Mesenchymal stem cell (in vitro differentiated cells and primary cell): Measurements from ENCODE around the gene CDNF.

Source experiments
- DNase-seq: peaks from one replicate; pipeline ENCODE4 v3.0.0-alpha.2; 2013
- H2AFZ ChIP-seq: one replicate; pipeline ENCODE4 v1.6.1; 2013; ENCODE audit warnings: low read depth, mild to moderate bottlenecking, control low read depth, inconsistent platforms, low read length, moderate library complexity
- H2AK5ac ChIP-seq: 2 replicates; pipeline ENCODE4 v1.6.1; 2013; ENCODE audit warnings: low read length, moderate library complexity, mild to moderate bottlenecking, inconsistent platforms; ENCODE audit not compliant: severe bottlenecking
- H2BK120ac ChIP-seq: one replicate; pipeline ENCODE4 v1.6.1; 2013; ENCODE audit warnings: low read depth, mild to moderate bottlenecking, inconsistent platforms, low read length, moderate library complexity
- H2BK12ac ChIP-seq, 2 experiments: one replicate each; pipeline ENCODE4 v1.6.1; 2013; ENCODE audit warnings: inconsistent platforms in 2 of 2, low read length in 2 of 2, mild to moderate bottlenecking in 2 of 2, moderate library complexity in 2 of 2, control low read depth in 1 of 2
- H2BK15ac ChIP-seq: one replicate; pipeline ENCODE4 v1.6.1; 2013; ENCODE audit warnings: mild to moderate bottlenecking, low read depth, inconsistent platforms; ENCODE audit not compliant: poor library complexity, severe bottlenecking
- H2BK5ac ChIP-seq: 2 replicates; pipeline ENCODE4 v1.6.1; 2013; ENCODE audit warnings: low read depth, mild to moderate bottlenecking, low read length, control low read depth, inconsistent platforms; ENCODE audit not compliant: poor library complexity, severe bottlenecking
- H3K14ac ChIP-seq, 2 experiments: one replicate each; pipeline ENCODE4 v1.6.1; 2013; ENCODE audit warnings: inconsistent platforms in 2 of 2, low read length in 2 of 2, control low read depth in 1 of 2, mild to moderate bottlenecking in 1 of 2, moderate library complexity in 1 of 2
- H3K18ac ChIP-seq, 2 experiments: one replicate each; pipeline ENCODE4 v1.6.1; 2013; ENCODE audit warnings: inconsistent platforms in 2 of 2, low read length in 2 of 2, control low read depth in 1 of 2, low read depth in 1 of 2, mild to moderate bottlenecking in 1 of 2
- H3K23ac ChIP-seq, 2 experiments: one replicate each; pipeline ENCODE4 v1.6.1; 2013; ENCODE audit warnings: inconsistent platforms in 2 of 2, low read length in 2 of 2, mild to moderate bottlenecking in 2 of 2, moderate library complexity in 2 of 2, control low read depth in 1 of 2
- H3K27ac ChIP-seq: 2 replicates; pipeline ENCODE4 v1.5.1; 2013; ENCODE audit warnings: mild to moderate bottlenecking, moderate library complexity, low read length, control low read depth, inconsistent platforms; ENCODE audit not compliant: poor library complexity, severe bottlenecking
- H3K27me3 ChIP-seq, 2 experiments: 2 replicates each; pipeline versions ENCODE4 v1.6.1 to v1.7.0; 2013; ENCODE audit warnings: low read length in 2 of 2, mild to moderate bottlenecking in 2 of 2, moderate library complexity in 2 of 2, control low read depth in 1 of 2, inconsistent platforms in 1 of 2; ENCODE audit not compliant: control insufficient read depth in 1 of 2, insufficient read depth in 1 of 2
- H3K36me3 ChIP-seq, 2 experiments: 2 replicates each; pipeline versions ENCODE4 v1.6.1 to v1.7.0; 2013; ENCODE audit warnings: low read length in 2 of 2, control low read depth in 1 of 2, inconsistent platforms in 1 of 2, low read depth in 1 of 2, mild to moderate bottlenecking in 1 of 2; ENCODE audit not compliant: insufficient read depth in 2 of 2, control insufficient read depth in 1 of 2
- H3K4ac ChIP-seq, 2 experiments: one replicate each; pipeline ENCODE4 v1.6.1; 2013; ENCODE audit warnings: inconsistent platforms in 2 of 2, low read length in 2 of 2, mild to moderate bottlenecking in 2 of 2, moderate library complexity in 2 of 2, control low read depth in 1 of 2, low read depth in 1 of 2
- H3K4me1 ChIP-seq: 2 replicates; pipeline ENCODE4 v1.6.1; 2013; ENCODE audit warnings: low read depth, low read length, control low read depth; ENCODE audit not compliant: control insufficient read depth, insufficient read depth
- H3K4me2 ChIP-seq: 2 replicates; pipeline ENCODE4 v1.6.1; 2013; ENCODE audit warnings: low read length, mild to moderate bottlenecking, inconsistent platforms; ENCODE audit not compliant: poor library complexity, severe bottlenecking
- H3K4me3 ChIP-seq, 2 experiments: 2 replicates each; pipeline versions ENCODE4 v1.5.1 to v1.7.0; 2013; ENCODE audit warnings: low read length in 2 of 2, mild to moderate bottlenecking in 2 of 2, control low read depth in 1 of 2, low read depth in 1 of 2; ENCODE audit not compliant: insufficient read depth in 1 of 2
- H3K79me1 ChIP-seq: replicated peaks from 2 replicates; pipeline ENCODE4 v1.6.1; 2013; ENCODE audit warnings: mild to moderate bottlenecking, control low read depth, low read length, inconsistent platforms; ENCODE audit not compliant: poor library complexity, severe bottlenecking
- H3K9ac ChIP-seq: 2 replicates; pipeline ENCODE4 v1.7.0; 2013; ENCODE audit warnings: mild to moderate bottlenecking, low read length, moderate library complexity
- H3K9me3 ChIP-seq: 2 replicates; pipeline ENCODE4 v1.7.0; 2013; ENCODE audit warnings: mild to moderate bottlenecking, low read length; ENCODE audit not compliant: control insufficient read depth
- H4K8ac ChIP-seq: one replicate; pipeline ENCODE4 v1.6.1; 2013; ENCODE audit warnings: inconsistent platforms, mild to moderate bottlenecking, low read length, moderate library complexity
- H4K91ac ChIP-seq: one replicate; pipeline ENCODE4 v1.6.1; 2013; ENCODE audit warnings: mild to moderate bottlenecking, low read length, inconsistent platforms
- WGBS: methylation state at CpG from one replicate; pipeline ENCODE4 v1.1.7; 2013; ENCODE audit warnings: mixed read lengths; 5-methylcytosine and 5-hydroxymethylcytosine counted together

The CDNF gene

GRCh38 chr10:14798636-14799035, 39.2 kb downstream of the CDNF start:
- H3K9ac ChIP-seq, result no peak overlapping the region
- H2AK5ac ChIP-seq, result no peak overlapping the region
- no peak overlapping the region for H3K27ac ChIP-seq
- peaks cover 0 to 27% of the 10 kb centered on the region in 2 experiments for H3K27me3 ChIP-seq
- no peak overlapping the region for H2BK15ac ChIP-seq
- no peak overlapping the region for H4K91ac ChIP-seq
- H2BK5ac ChIP-seq, result no peak overlapping the region
- no peak overlapping the region for H3K4ac ChIP-seq
- no peak for DNase-seq
- no peak overlapping the region for H3K4me3 ChIP-seq
- H3K18ac ChIP-seq, result no peak overlapping the region
- no peak overlapping the region for H3K23ac ChIP-seq
- H2AFZ ChIP-seq, result no peak overlapping the region
- no peak overlapping the region for H4K8ac ChIP-seq
- H2BK12ac ChIP-seq, result no peak overlapping the region
- H3K9me3 ChIP-seq, result no peaks in the 10 kb centered on the region
- H2BK120ac ChIP-seq, result no peak overlapping the region
- peaks cover 3% of the 10 kb centered on the region for H3K4me1 ChIP-seq
- WGBS, result 81% methylated on average over 3 of the region's 5 CpGs
- H3K79me1 ChIP-seq, result no peaks in the 10 kb centered on the region
- H3K4me2 ChIP-seq, result no peak overlapping the region
- H3K14ac ChIP-seq, result no peak overlapping the region
- no peaks in the 10 kb centered on the region for H3K36me3 ChIP-seq

- no peak overlapping the region for H2AFZ ChIP-seq
- no peak overlapping the region for H3K23ac ChIP-seq
- no peak overlapping the region for H2AK5ac ChIP-seq
- no peak overlapping the region for H2BK5ac ChIP-seq
- H3K36me3 ChIP-seq, result no peaks in the 10 kb centered on the region
- H3K4me1 ChIP-seq, result no peaks in the 10 kb centered on the region
- H3K14ac ChIP-seq, result no peak overlapping the region
- no peak overlapping the region for H2BK12ac ChIP-seq
- no peak overlapping the region for H4K8ac ChIP-seq
- H3K4me3 ChIP-seq, result no peak overlapping the region
- no peak overlapping the region for H2BK120ac ChIP-seq
- H3K4ac ChIP-seq, result no peak overlapping the region
- peaks cover 5% of the 10 kb centered on the region for H3K9me3 ChIP-seq
- no peak overlapping the region for H3K18ac ChIP-seq
- DNase-seq, result peak; percentile 10
- no peaks in the 10 kb centered on the region for H3K79me1 ChIP-seq
- H3K27me3 ChIP-seq, result peaks cover 0 to 5% of the 10 kb centered on the region in 2 experiments
- H4K91ac ChIP-seq, result no peak overlapping the region
- WGBS, result 93% methylated on average over 5 of the region's 5 CpGs
- H3K9ac ChIP-seq, result no peak overlapping the region
- H2BK15ac ChIP-seq, result no peak overlapping the region
- no peak overlapping the region for H3K27ac ChIP-seq
- H3K4me2 ChIP-seq, result no peak overlapping the region
Measured at GRCh38 chr10:14787938-14788337, 49.9 kb downstream of the CDNF start.

- WGBS, result 95% methylated on average over 4 of the region's 5 CpGs
- H3K4ac ChIP-seq, result no peak overlapping the region
Measured at GRCh38 chr10:14784459-14785055, 53.3 kb downstream of the CDNF start.

GRCh38 chr10:14782691-14783363, 55.0 kb downstream of the CDNF start:
- no peak overlapping the region for H4K8ac ChIP-seq
- no peaks in the 10 kb centered on the region for H3K79me1 ChIP-seq
- no peak overlapping the region for H2BK5ac ChIP-seq
- no peak overlapping the region for H2AK5ac ChIP-seq
- H3K18ac ChIP-seq, result peak overlapping the region in 1 of 2 experiments; percentile 35
- H3K27me3 ChIP-seq, result no peaks in the 10 kb centered on the region
- H3K4me2 ChIP-seq, result no peak overlapping the region
- H2BK120ac ChIP-seq, result no peak overlapping the region
- no peak overlapping the region for H4K91ac ChIP-seq
- H2AFZ ChIP-seq, result no peak overlapping the region
- no peak overlapping the region for H3K14ac ChIP-seq
- H3K4me1 ChIP-seq, result peaks cover 10% of the 10 kb centered on the region
- no peak overlapping the region for H2BK15ac ChIP-seq
- H3K9me3 ChIP-seq, result peaks cover 5% of the 10 kb centered on the region
- H3K23ac ChIP-seq, result peak overlapping the region in 1 of 2 experiments; percentile 14
- H3K36me3 ChIP-seq, result no peaks in the 10 kb centered on the region
- H3K27ac ChIP-seq, result no peak overlapping the region
- H2BK12ac ChIP-seq, result no peak overlapping the region
- 0% methylated on average over 5 of the region's 9 CpGs for WGBS
- no peak overlapping the region for H3K4me3 ChIP-seq
- H3K9ac ChIP-seq, result no peak overlapping the region
- peak; percentile 45 for DNase-seq
- H3K4ac ChIP-seq, result no peak overlapping the region

More at GRCh38 chr10:14784459-14785055, 53.3 kb downstream of the CDNF start:
- Histone ChIP-seq H3K23ac (no peak overlapping the region), H3K4me2 (no peak overlapping the region), H2BK12ac (no peak overlapping the region), H3K9me3 (peaks cover 5% of the 10 kb centered on the region), H3K14ac (no peak overlapping the region), H3K4me1 (peaks cover 5% of the 10 kb centered on the region), H3K4me3 (no peak overlapping the region), H3K18ac (no peak overlapping the region), H4K8ac (no peak overlapping the region), H4K91ac (no peak overlapping the region), H2BK15ac (no peak overlapping the region), H3K36me3 (no peaks in the 10 kb centered on the region), H2AFZ (no peak overlapping the region), H3K79me1 (no peaks in the 10 kb centered on the region), H3K27ac (no peak overlapping the region), H2BK120ac (no peak overlapping the region), H3K27me3 (peaks cover 0 to 4% of the 10 kb centered on the region in 2 experiments), H2AK5ac (no peak overlapping the region), H2BK5ac (no peak overlapping the region), H3K9ac (no peak overlapping the region)
- DNase-seq, result no peak
